ENCODE measurements around the gene KCNS3.

The KCNS3 gene

GRCh38 chr2:17879137-17879912, 858 bp downstream of the KCNS3 start:
- DNase-seq = peak; percentile 98

- DNase-seq = peak; percentile 69
Observed at GRCh38 chr2:17879913-17880274, 1.4 kb downstream of the KCNS3 start.

- DNase-seq = peak; percentile 69
Observed at GRCh38 chr2:17892770-17893534, 14.5 kb downstream of the KCNS3 start.

GRCh38 chr2:17894005-17894404, 15.5 kb downstream of the KCNS3 start:
- DNase-seq = peak; percentile 78

GRCh38 chr2:17894556-17894955, 16.1 kb downstream of the KCNS3 start:
- peak; percentile 62 for DNase-seq

- DNase-seq = no peak
Observed at GRCh38 chr2:17899871-17900270, 21.4 kb downstream of the KCNS3 start.

- DNase-seq = peak; percentile 99
Observed at GRCh38 chr2:17901246-17901645, 22.8 kb downstream of the KCNS3 start.

- no peak for DNase-seq
Observed at GRCh38 chr2:17910980-17911379, 32.5 kb downstream of the KCNS3 start.

GRCh38 chr2:17911491-17912260, 33.2 kb downstream of the KCNS3 start:
- DNase-seq = no peak

- DNase-seq = peak; percentile 97
Observed at GRCh38 chr2:17912266-17912691, 33.8 kb downstream of the KCNS3 start.

- no peak for DNase-seq
Observed at GRCh38 chr2:17915099-17915498, 36.6 kb downstream of the KCNS3 start.

- no peak for DNase-seq
Observed at GRCh38 chr2:17915811-17916518, 37.5 kb downstream of the KCNS3 start.

- DNase-seq = no peak
Observed at GRCh38 chr2:17916584-17916983, 38.1 kb downstream of the KCNS3 start.

- peak; percentile 68 for DNase-seq
Observed at GRCh38 chr2:17918789-17919188, 40.3 kb downstream of the KCNS3 start.

- no peak for DNase-seq
Observed at GRCh38 chr2:17930773-17931172, 52.3 kb downstream of the KCNS3 start.

GRCh38 chr2:17933256-17933655, 54.8 kb downstream of the KCNS3 start:
- no peak for DNase-seq

GRCh38 chr2:17934721-17935120, 56.3 kb downstream of the KCNS3 start:
- DNase-seq = no peak

GRCh38 chr2:17935242-17935885, 56.9 kb downstream of the KCNS3 start:
- DNase-seq = no peak

- no peak for DNase-seq
Observed at GRCh38 chr2:17936599-17936998, 58.1 kb downstream of the KCNS3 start.

- no peak for DNase-seq
Observed at GRCh38 chr2:17940091-17940630, 61.7 kb downstream of the KCNS3 start.

- DNase-seq = no peak
Observed at GRCh38 chr2:17943444-17943843, 65.0 kb downstream of the KCNS3 start.

GRCh38 chr2:17947113-17947512, 68.6 kb downstream of the KCNS3 start:
- DNase-seq = no peak
